GM23338 (cell line): ENCODE results near the gene CHST11.

Experiments
- CREB1 ChIP-seq: fragments of 250-450 bp; sonication (Bioruptor Pico); IDR thresholded peaks from 2 replicates; pipeline ENCODE4 v1.5.0; 2020; ENCODE audit warnings: low read depth, mild to moderate bottlenecking, moderate library complexity
- EZH2 ChIP-seq: fragments of 200-600 bp; sonication (generic); IDR thresholded peaks from one replicate; pipeline ENCODE4 v1.8.0; 2017; ENCODE audit warnings: antibody characterized with exemption, mild to moderate bottlenecking, low read depth; ENCODE audit not compliant: unreplicated experiment
- EZH2phosphoT487 ChIP-seq: fragments of 200-600 bp; sonication (generic); IDR thresholded peaks from one replicate; pipeline ENCODE4 v1.8.1; 2018; ENCODE audit warnings: antibody characterized with exemption; ENCODE audit not compliant: unreplicated experiment
- JUNB ChIP-seq: IDR thresholded peaks from one replicate; pipeline ENCODE4 v1.6.1; 2016; ENCODE audit warnings: antibody characterized with exemption; ENCODE audit not compliant: unreplicated experiment
- POLR2AphosphoS5 ChIP-seq: IDR thresholded peaks from 2 replicates; pipeline ENCODE4 v1.6.1; 2016; ENCODE audit warnings: antibody characterized with exemption, low read depth
- REST ChIP-seq: IDR thresholded peaks from one replicate; pipeline ENCODE4 v1.6.1; 2018; ENCODE audit warnings: antibody characterized with exemption; ENCODE audit not compliant: unreplicated experiment
- ZNF331 ChIP-seq: fragments of 250-450 bp; sonication (Bioruptor Pico); IDR thresholded peaks from 2 replicates; pipeline ENCODE4 v1.5.0; 2020; ENCODE audit warnings: low read depth, mild to moderate bottlenecking, moderate library complexity
- TF ChIP-seq, protein P1 (sequence below), 2 experiments: fragments of 200-600 bp in 1 of 2; sonication (generic) in 1 of 2; conservative IDR thresholded peaks; 2 replicates each; pipeline versions ENCODE4 v1.5.1 to v1.6.1; 2016 to 2017; ENCODE audit warnings: antibody characterized with exemption in 2 of 2, low read depth in 2 of 2, mild to moderate bottlenecking in 2 of 2, moderate library complexity in 1 of 2

DNA sequence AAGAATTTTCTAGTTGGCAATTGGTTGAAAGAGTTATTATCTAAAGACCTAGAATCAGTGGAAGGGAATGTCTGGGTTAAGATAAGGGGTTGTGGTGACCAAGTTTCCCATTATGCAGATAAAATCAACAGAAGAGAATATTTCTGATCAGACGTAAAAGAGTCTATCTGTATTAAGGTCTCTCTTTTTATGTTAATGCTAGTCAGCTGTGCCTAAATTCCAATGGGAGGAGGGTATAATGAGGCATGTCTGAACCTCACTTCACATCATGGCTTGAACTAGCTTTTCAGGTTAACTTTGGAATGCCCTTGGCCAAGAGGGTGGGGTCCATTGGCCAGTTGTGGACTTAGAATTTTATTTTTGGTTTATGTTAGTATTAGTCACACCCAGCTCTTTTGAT lies 34.3 kb upstream of the CHST11 start:
- TF ChIP-seq, protein P1, sequence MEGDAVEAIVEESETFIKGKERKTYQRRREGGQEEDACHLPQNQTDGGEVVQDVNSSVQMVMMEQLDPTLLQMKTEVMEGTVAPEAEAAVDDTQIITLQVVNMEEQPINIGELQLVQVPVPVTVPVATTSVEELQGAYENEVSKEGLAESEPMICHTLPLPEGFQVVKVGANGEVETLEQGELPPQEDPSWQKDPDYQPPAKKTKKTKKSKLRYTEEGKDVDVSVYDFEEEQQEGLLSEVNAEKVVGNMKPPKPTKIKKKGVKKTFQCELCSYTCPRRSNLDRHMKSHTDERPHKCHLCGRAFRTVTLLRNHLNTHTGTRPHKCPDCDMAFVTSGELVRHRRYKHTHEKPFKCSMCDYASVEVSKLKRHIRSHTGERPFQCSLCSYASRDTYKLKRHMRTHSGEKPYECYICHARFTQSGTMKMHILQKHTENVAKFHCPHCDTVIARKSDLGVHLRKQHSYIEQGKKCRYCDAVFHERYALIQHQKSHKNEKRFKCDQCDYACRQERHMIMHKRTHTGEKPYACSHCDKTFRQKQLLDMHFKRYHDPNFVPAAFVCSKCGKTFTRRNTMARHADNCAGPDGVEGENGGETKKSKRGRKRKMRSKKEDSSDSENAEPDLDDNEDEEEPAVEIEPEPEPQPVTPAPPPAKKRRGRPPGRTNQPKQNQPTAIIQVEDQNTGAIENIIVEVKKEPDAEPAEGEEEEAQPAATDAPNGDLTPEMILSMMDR (conservative IDR thresholded peaks at IDR 0.05; ENCODE audit: low read depth in 2 of 2) = no peak
- no peak for TF ChIP-seq EZH2
- no peak for TF ChIP-seq EZH2phosphoT487
- TF ChIP-seq CREB1 = no peak
- no peak for TF ChIP-seq POLR2AphosphoS5
- no peak for TF ChIP-seq JUNB
- no peak for TF ChIP-seq REST
- TF ChIP-seq ZNF331 (CRISPR knock-in tag) = no peak
